H1 (cell line): ENCODE data around the gene PRCP. TPM values are rescaled to one million over a fixed set of nuclear protein-coding genes. Genes with fewer than 3 reads are reported as not detected.

Experiments used
- CTCF ChIA-PET: fragments of 300-600 bp; sonication (Branson Sonifier 250); formaldehyde crosslinking; loops from one replicate; lab custom pipeline; 2021; ENCODE audit not compliant: partially characterized antibody; lab: Charles Lee
- POLR2A ChIA-PET: fragments of 300-600 bp; sonication (Branson Sonifier 250); formaldehyde crosslinking; loops from one replicate; lab custom pipeline; 2021; ENCODE audit warnings: inconsistent platforms; ENCODE audit not compliant: partially characterized antibody; lab: Charles Lee
- DNase-seq, 2 experiments: peaks; one replicate each; pipeline versions ENCODE4 v3.0.0 to v3.0.0-alpha.2; 2010 to 2022; ENCODE audit warnings: low spot score in 2 of 2, low read depth in 1 of 2, mixed read lengths in 1 of 2
- FAIRE-seq: peaks from 2 replicates; lab custom pipeline; 2011; peaks lifted over from hg19 to GRCh38; lab: Jason Lieb, UNC
- H2AFZ ChIP-seq: 2 replicates; pipeline ENCODE4 v1.8.1; 2012; ENCODE audit warnings: low read length, inconsistent platforms
- H2AK5ac ChIP-seq: 2 replicates; pipeline ENCODE4 v1.6.1; 2013; ENCODE audit warnings: low read depth, low read length
- H2BK120ac ChIP-seq: replicated peaks from 2 replicates; pipeline ENCODE3; 2013; ENCODE audit warnings: low read depth, low read length, inconsistent platforms
- H2BK12ac ChIP-seq: 2 replicates; pipeline ENCODE4 v1.6.1; 2013; ENCODE audit warnings: low read depth, low read length
- H2BK15ac ChIP-seq: 2 replicates; pipeline ENCODE4 v1.6.1; 2013; ENCODE audit warnings: low read length
- H2BK20ac ChIP-seq: 2 replicates; pipeline ENCODE4 v1.6.1; 2013; ENCODE audit warnings: low read length
- H2BK5ac ChIP-seq: 2 replicates; pipeline ENCODE4 v1.6.1; 2013; ENCODE audit warnings: low read depth, low read length
- H3K14ac ChIP-seq: 2 replicates; pipeline ENCODE4 v1.6.1; 2013; ENCODE audit warnings: inconsistent platforms; ENCODE audit not compliant: insufficient read length
- H3K18ac ChIP-seq: 2 replicates; pipeline ENCODE4 v1.6.1; 2013; ENCODE audit warnings: low read length; ENCODE audit errors: extremely low read depth
- H3K23ac ChIP-seq: 2 replicates; pipeline ENCODE4 v1.6.1; 2013; ENCODE audit warnings: inconsistent platforms; ENCODE audit not compliant: insufficient read length
- H3K23me2 ChIP-seq: 2 replicates; pipeline ENCODE4 v1.6.1; 2013; ENCODE audit warnings: low read depth, low read length
- H3K27ac ChIP-seq: 2 replicates; pipeline ENCODE4 v1.6.1; 2011; ENCODE audit warnings: low read depth, low read length, inconsistent platforms
- H3K27me3 ChIP-seq, 4 experiments: replicated peaks in 1 of 4; 1 replicate in 1 of 4; 2 replicates in 3 of 4; pipeline versions ENCODE4 v1.6.1 to v1.8.1; 2011 to 2013; ENCODE audit warnings: low read length in 3 of 4, mild to moderate bottlenecking in 3 of 4, inconsistent platforms in 2 of 4, mixed read lengths in 2 of 4, moderate library complexity in 1 of 4; ENCODE audit not compliant: control insufficient read depth in 3 of 4, insufficient read depth in 3 of 4; ENCODE audit errors: extremely low read depth in 1 of 4
- H3K36me3 ChIP-seq, 4 experiments: 2 replicates each; pipeline versions ENCODE4 v1.6.1 to v1.8.1; 2011 to 2013; ENCODE audit warnings: mild to moderate bottlenecking in 4 of 4, low read length in 3 of 4, moderate library complexity in 2 of 4, control low read depth in 1 of 4, inconsistent platforms in 1 of 4; ENCODE audit not compliant: insufficient read depth in 4 of 4, control insufficient read depth in 2 of 4
- H3K4ac ChIP-seq: replicated peaks from 2 replicates; pipeline ENCODE3; 2013; ENCODE audit warnings: low read length, low read depth, mixed read lengths, inconsistent platforms; ENCODE audit not compliant: insufficient read length
- H3K4me1 ChIP-seq, 4 experiments: replicated peaks in 1 of 4; 1 replicate in 1 of 4; 2 replicates in 3 of 4; pipeline versions ENCODE4 v1.6.1 to v1.8.1; 2011 to 2013; ENCODE audit warnings: low read length in 3 of 4, inconsistent platforms in 2 of 4, mixed read lengths in 1 of 4; ENCODE audit not compliant: insufficient read depth in 4 of 4, control insufficient read depth in 3 of 4
- H3K4me2 ChIP-seq, 2 experiments: 2 replicates each; pipeline versions ENCODE4 v1.6.1 to v1.8.1; 2011 to 2013; ENCODE audit warnings: low read depth in 2 of 2, low read length in 2 of 2, control low read depth in 1 of 2, inconsistent platforms in 1 of 2, mild to moderate bottlenecking in 1 of 2; ENCODE audit not compliant: insufficient read depth in 1 of 2
- H3K4me3 ChIP-seq, 4 experiments: fragments of 200-600, 300-600 bp in 1 of 4; sonication (generic), shearing (Covaris generic), sonication (Bioruptor Twin) in 1 of 4; 2 replicates each; pipeline versions ENCODE4 v1.5.1 to v1.8.1; 2011 to 2016; ENCODE audit warnings: low read length in 4 of 4, low read depth in 3 of 4, control low read depth in 2 of 4, inconsistent platforms in 2 of 4, mild to moderate bottlenecking in 2 of 4, mixed read lengths in 1 of 4, moderate library complexity in 1 of 4; ENCODE audit not compliant: insufficient read depth in 2 of 4; ENCODE audit errors: extremely low read depth in 1 of 4
- H3K56ac ChIP-seq: replicated peaks from 2 replicates; pipeline ENCODE3; 2013; ENCODE audit warnings: low read depth, mild to moderate bottlenecking, mixed read lengths, low read length, inconsistent platforms; ENCODE audit not compliant: insufficient read length
- H3K79me1 ChIP-seq: 2 replicates; pipeline ENCODE4 v1.6.1; 2013; ENCODE audit warnings: low read depth, low read length, control low read depth
- H3K79me2 ChIP-seq, 2 experiments: 2 replicates each; pipeline versions ENCODE4 v1.6.1 to v1.8.1; 2012 to 2013; ENCODE audit warnings: low read length in 2 of 2, mild to moderate bottlenecking in 2 of 2, inconsistent platforms in 1 of 2; ENCODE audit not compliant: insufficient read depth in 2 of 2, control insufficient read depth in 1 of 2
- H3K9ac ChIP-seq, 4 experiments: replicated peaks in 1 of 4; 1 replicate in 1 of 4; 2 replicates in 3 of 4; pipeline versions ENCODE4 v1.6.1 to v1.8.1; 2011 to 2013; ENCODE audit warnings: low read depth in 3 of 4, low read length in 3 of 4, control low read depth in 2 of 4, mild to moderate bottlenecking in 2 of 4, moderate library complexity in 2 of 4, inconsistent platforms in 1 of 4; ENCODE audit errors: extremely low read depth in 1 of 4
- H3K9me3 ChIP-seq, 2 experiments: 2 replicates each; pipeline versions ENCODE4 v1.6.1 to v1.8.1; 2012 to 2013; ENCODE audit warnings: mild to moderate bottlenecking in 2 of 2, moderate library complexity in 2 of 2, control low read depth in 1 of 2, inconsistent platforms in 1 of 2, low read depth in 1 of 2, low read length in 1 of 2, mixed read lengths in 1 of 2; ENCODE audit not compliant: insufficient read depth in 2 of 2
- H4K20me1 ChIP-seq, 2 experiments: replicated peaks in 1 of 2; 2 replicates each; pipeline versions ENCODE3 to v1.8.1; 2011 to 2013; ENCODE audit warnings: inconsistent platforms in 2 of 2, low read length in 2 of 2, mild to moderate bottlenecking in 1 of 2; ENCODE audit not compliant: insufficient read depth in 2 of 2, control insufficient read depth in 1 of 2
- H4K5ac ChIP-seq: 2 replicates; pipeline ENCODE4 v1.6.1; 2013; ENCODE audit warnings: low read length, low read depth, mixed read lengths, inconsistent platforms; ENCODE audit not compliant: insufficient read length
- H4K8ac ChIP-seq: 2 replicates; pipeline ENCODE4 v1.8.0; 2013; ENCODE audit warnings: mild to moderate bottlenecking, moderate library complexity, low read length, inconsistent platforms; ENCODE audit not compliant: insufficient read depth; ENCODE audit errors: extremely low read depth
- H4K91ac ChIP-seq: replicated peaks from 2 replicates; pipeline ENCODE3; 2013; ENCODE audit warnings: low read length, mixed read lengths, inconsistent platforms; ENCODE audit not compliant: insufficient read length
- BCL11A ChIP-seq, 2 experiments: IDR thresholded peaks; one replicate each; pipeline ENCODE4 v1.6.1; 2011; ENCODE audit warnings: low read depth in 2 of 2, low read length in 2 of 2, mild to moderate bottlenecking in 2 of 2
- CHD1 ChIP-seq: IDR thresholded peaks from 2 replicates; pipeline ENCODE4 v1.6.1; 2012; ENCODE audit warnings: low read depth, low read length, improper control_type of control experiment
- CTCF ChIP-seq, 3 experiments: IDR thresholded peaks; 1 replicate in 2 of 3; 2 replicates in 1 of 3; pipeline versions ENCODE4 v1.5.1 to v1.6.1; 2011; ENCODE audit warnings: low read length in 3 of 3, mild to moderate bottlenecking in 3 of 3, inconsistent platforms in 2 of 3, low read depth in 1 of 3, moderate library complexity in 1 of 3; ENCODE audit not compliant: insufficient read depth in 1 of 3; ENCODE audit errors: control extremely low read depth in 1 of 3
- EGR1 ChIP-seq: IDR thresholded peaks from 2 replicates; pipeline ENCODE4 v1.6.1; 2011; ENCODE audit warnings: low read depth, low read length, borderline replicate concordance
- GABPA ChIP-seq: IDR thresholded peaks from 2 replicates; pipeline ENCODE4 v1.6.1; 2011; ENCODE audit warnings: mild to moderate bottlenecking, low read length, moderate library complexity, borderline replicate concordance; ENCODE audit not compliant: insufficient read depth
- KDM5A ChIP-seq: fragments of 200-600 bp; IDR thresholded peaks from 2 replicates; pipeline ENCODE4 v1.7.1; 2012; ENCODE audit warnings: mild to moderate bottlenecking, low read length, inconsistent platforms, mixed read lengths
- POLR2A ChIP-seq, 2 experiments: IDR thresholded peaks; 1 replicate in 1 of 2; 2 replicates in 1 of 2; pipeline ENCODE4 v1.6.1; 2011; ENCODE audit warnings: low read depth in 2 of 2, low read length in 2 of 2, mild to moderate bottlenecking in 2 of 2; ENCODE audit errors: control extremely low read depth in 1 of 2
- POU5F1 ChIP-seq: IDR thresholded peaks from 2 replicates; pipeline ENCODE4 v1.6.1; 2011; ENCODE audit warnings: low read depth, mild to moderate bottlenecking, low read length, moderate library complexity
- RAD21 ChIP-seq, 2 experiments: IDR thresholded peaks in 1 of 2; conservative IDR thresholded peaks in 1 of 2; 2 replicates each; pipeline ENCODE4 v1.6.1; 2011; ENCODE audit warnings: low read depth in 2 of 2, low read length in 2 of 2, improper control_type of control experiment in 1 of 2, inconsistent platforms in 1 of 2, mild to moderate bottlenecking in 1 of 2, moderate library complexity in 1 of 2
- RBBP5 ChIP-seq: IDR thresholded peaks from 2 replicates; pipeline ENCODE4 v1.7.1; 2012; ENCODE audit warnings: low read depth, mild to moderate bottlenecking, inconsistent platforms, low read length, moderate library complexity, borderline replicate concordance
- SRF ChIP-seq: IDR thresholded peaks from 2 replicates; pipeline ENCODE4 v1.6.1; 2011; ENCODE audit warnings: mild to moderate bottlenecking, low read depth, low read length, moderate library complexity
- WGBS, 2 experiments: shearing (Covaris generic) in 1 of 2; methylation state at CpG; one replicate each; pipeline versions ENCODE4 v1.1.6 to v1.1.7; 2013 to 2015; ENCODE audit warnings: low lambda C conversion rate in 2 of 2, mixed read lengths in 2 of 2, inconsistent platforms in 1 of 2, low coverage in 1 of 2, missing lambda C conversion rate in 1 of 2; ENCODE audit not compliant: insufficient replicate concordance in 2 of 2, insufficient coverage in 1 of 2, insufficient read length in 1 of 2; ENCODE audit errors: extremely low coverage in 1 of 2, missing lambda C conversion rate in 1 of 2; 5-methylcytosine and 5-hydroxymethylcytosine counted together
- polyA plus RNA-seq, 7 experiments: library from polyadenylated mRNA; depleted of rRNA in 3 of 7; stranded (reverse) in 5 of 7; unstranded in 2 of 7; fragments of >200 nt in 5 of 7; fragments of 200-250 nt in 2 of 7; gene quantifications; 1 replicate in 5 of 7; 2 replicates in 1 of 7; 4 replicates in 1 of 7; pipeline versions ENCODE4 v1.2.1 to v1.2.3, GENCODE V29; 2011 to 2013; ENCODE audit warnings: missing spikeins in 2 of 7, mixed read lengths in 2 of 7
- total RNA-seq: library from RNA; stranded (reverse); fragmentation: NEBNext Ultra II Directional; extraction: Animal tissue kit (Norgen Biotek cat#: 25700); gene quantifications from 2 replicates; pipeline ENCODE4 v1.2.1, GENCODE V29; 2021

Gene PRCP
- total and polyA plus RNA-seq, 2 of the 8 experiments (the other 6 are each of a cell fraction or from before 2014, with no cell fraction given), result 63.8 to 84.4 TPM

GRCh38 chr11:82862379-82862778 is 37.9 kb downstream of the PRCP start:
- TF ChIP-seq RBBP5 (no peak), RAD21 (IDR thresholded peaks at IDR 0.05 in 1 of 2, conservative IDR thresholded peaks at IDR 0.05 in 1 of 2; ENCODE audit: low read depth in 2 of 2, low read length in 2 of 2) (no peak), CHD1 (no peak), BCL11A (IDR thresholded peaks at IDR 0.05; ENCODE audit: low read depth in 2 of 2, low read length in 2 of 2) (no peak), EGR1 (no peak), SRF (no peak), POLR2A (IDR thresholded peaks at IDR 0.05; ENCODE audit: control extremely low read depth in 1 of 2, low read depth in 2 of 2, low read length in 2 of 2) (no peak), GABPA (no peak), KDM5A (no peak), CTCF (IDR thresholded peaks at IDR 0.05; ENCODE audit: control extremely low read depth in 1 of 3, insufficient read depth in 1 of 3, low read depth in 1 of 3, low read length in 3 of 3) (no peak), POU5F1 (no peak)
- DNase-seq (no peak), FAIRE-seq (no peak)
- Histone ChIP-seq H2BK5ac (no peak overlapping the region), H3K4me1 (peaks cover 0 to 3% (median 0%) of the 10 kb centered on the region in 4 experiments; a peak in 1 of 7 replicates), H2BK12ac (no peak overlapping the region), H3K27ac (no peak overlapping the region), H3K56ac (no peak overlapping the region), H3K79me1 (no peaks in the 10 kb centered on the region), H3K23ac (no peak overlapping the region), H3K9ac (no peak overlapping the region), H4K8ac (no peak overlapping the region), H3K23me2 (no peaks in the 10 kb centered on the region), H3K79me2 (no peaks in the 10 kb centered on the region), H4K20me1 (peaks cover 0 to 2% of the 10 kb centered on the region in 2 experiments), H4K5ac (no peak overlapping the region), H2BK15ac (no peak overlapping the region), H3K27me3 (no peaks in the 10 kb centered on the region), H3K14ac (no peak overlapping the region), H2AK5ac (no peak overlapping the region), H3K4ac (no peak overlapping the region), H2AFZ (no peak overlapping the region), H2BK20ac (no peak overlapping the region), H3K4me2 (no peak overlapping the region), H2BK120ac (no peak overlapping the region), H4K91ac (no peak overlapping the region), H3K9me3 (no peaks in the 10 kb centered on the region), H3K36me3 (no peaks in the 10 kb centered on the region), H3K18ac (no peak overlapping the region), H3K4me3 (no peak overlapping the region)
- ChIA-PET CTCF (interaction anchor here (0.9 to 1.9 kb wide), 13 partner anchors 10 to 952 kb away, joined by 3 to 26 read pairs (median 3); partner anchors contain the start of gene FAM181B), POLR2A (no interaction called here)
- 83% methylated on average over 2 of the region's 2 CpGs; no CpG with 5 or more reads in 1 of the 2 experiments for WGBS, 2 experiments
